Measurements from ENCODE around the gene C15orf62.

C15orf62 gene

DNA sequence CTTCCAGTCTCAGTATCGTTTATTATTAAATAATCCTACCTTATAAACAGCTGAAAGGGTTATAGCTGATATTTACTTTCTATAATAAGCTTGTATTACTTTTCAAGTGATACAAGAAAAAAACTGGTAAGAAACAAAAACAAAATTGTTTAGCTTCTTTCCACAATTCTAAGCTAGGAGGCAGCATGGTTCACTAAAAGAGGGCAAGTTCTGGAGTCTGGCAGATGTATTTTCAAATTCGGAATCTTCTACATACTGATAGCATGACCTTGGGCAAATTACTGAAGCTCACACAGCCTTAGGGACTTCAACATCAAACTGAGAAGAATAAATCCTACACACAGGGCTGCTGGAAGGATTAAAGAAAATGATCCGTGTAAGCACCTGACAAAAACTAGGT lies 15.4 kb downstream of the C15orf62 start:
- no peak for DNase-seq

DNA sequence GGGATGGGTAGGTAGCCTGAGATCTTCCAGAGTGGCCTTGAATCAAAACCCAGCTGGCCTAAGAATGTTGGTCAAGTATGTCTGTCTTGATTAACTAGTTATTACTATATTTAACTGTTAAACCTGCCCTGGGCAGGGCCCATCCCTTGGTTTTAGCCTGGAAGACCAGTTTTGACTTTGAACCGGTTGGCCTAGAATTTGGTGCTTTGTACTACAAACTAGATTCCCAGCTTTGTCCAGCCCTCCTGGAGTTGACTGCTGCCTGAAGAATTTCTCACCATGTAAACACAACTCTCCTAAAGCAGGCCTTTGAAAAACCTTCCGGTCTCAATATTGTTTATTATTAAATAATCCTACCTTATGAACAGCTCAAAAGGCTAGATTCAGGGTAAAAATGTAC lies 16.0 kb downstream of the C15orf62 start:
- DNase-seq = no peak

DNA sequence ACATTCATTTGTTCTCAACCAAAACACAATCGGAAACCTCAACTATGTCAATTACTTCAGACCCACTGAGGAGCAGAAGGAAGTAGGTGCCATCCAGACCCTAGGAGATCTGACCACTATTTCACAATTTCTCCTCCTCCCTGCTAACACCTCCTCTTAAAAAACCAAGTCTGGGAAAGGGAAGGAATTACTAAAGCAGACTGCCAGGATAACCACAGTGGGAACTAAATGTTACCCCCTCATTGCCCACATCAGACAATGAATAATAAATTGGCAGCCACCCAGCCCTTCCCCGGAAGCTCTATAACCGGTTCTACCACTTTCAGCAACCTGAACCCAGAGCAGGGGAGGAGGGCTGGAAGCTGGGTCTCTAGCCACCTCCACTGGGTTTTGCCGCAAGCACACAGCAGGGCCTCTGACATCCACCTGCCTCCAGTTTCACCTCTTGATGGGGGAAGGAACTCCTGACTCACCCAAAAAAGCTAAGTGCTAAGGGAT lies 17.6 kb downstream of the C15orf62 start:
- DNase-seq = peak; percentile 55

DNA sequence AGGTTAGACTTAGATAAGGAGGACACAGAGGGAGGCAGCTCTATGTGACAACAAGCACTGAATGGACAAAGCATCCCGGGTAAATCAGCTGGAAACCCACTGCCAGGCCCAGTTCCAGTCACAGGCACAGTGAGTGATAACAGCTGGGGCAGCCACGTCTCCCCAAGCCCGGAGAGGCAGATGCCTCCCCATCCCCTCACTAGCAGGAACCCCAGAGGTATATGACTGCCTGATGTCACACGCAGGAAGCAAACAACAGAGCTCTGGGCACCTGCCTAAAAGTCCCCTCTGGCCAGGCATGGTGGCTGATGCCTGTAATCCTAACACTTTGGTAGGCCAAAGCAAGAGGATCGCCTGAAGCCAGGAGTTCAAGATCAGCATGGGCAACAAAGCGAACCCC lies 18.2 kb downstream of the C15orf62 start:
- no peak for DNase-seq

DNA sequence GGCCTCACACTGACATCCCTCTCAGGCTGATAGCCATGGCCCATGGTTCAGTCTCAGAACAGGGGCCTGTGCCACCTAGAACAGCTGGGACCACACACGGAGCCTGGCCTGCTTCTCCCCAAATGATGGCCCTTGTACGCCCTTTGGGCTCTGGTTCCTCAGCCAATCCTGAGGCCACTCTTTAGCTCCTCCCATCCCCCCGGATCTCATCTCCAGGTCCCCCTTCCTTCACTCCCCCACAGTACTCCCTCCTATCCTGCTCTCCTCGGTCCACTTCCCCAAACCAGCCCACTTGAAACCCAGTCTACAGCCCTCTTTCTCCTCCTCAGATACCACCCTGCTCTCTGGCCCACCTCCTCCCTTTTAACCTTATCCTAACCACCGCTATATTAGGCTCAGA lies 19.3 kb downstream of the C15orf62 start:
- DNase-seq = no peak

DNA sequence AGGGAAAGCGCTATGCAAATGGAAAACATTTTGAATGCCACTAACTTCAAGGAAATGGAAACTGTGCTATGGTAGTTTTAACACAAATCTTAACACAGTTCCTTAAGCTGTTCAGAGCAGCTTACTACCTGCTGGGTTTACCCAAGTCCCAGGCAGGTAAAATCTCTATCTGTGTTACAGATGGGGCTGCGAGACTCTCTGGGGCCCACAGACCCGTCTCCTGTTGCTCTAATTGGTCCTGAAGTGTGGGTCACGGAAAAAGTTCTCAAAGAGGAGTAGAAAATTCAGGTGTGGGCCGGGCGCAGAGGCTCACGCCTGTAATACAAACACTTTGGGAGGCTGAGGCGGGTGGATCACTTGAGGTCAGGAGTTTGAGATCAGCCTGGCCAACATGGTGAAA lies 20.2 kb downstream of the C15orf62 start:
- DNase-seq = no peak

DNA sequence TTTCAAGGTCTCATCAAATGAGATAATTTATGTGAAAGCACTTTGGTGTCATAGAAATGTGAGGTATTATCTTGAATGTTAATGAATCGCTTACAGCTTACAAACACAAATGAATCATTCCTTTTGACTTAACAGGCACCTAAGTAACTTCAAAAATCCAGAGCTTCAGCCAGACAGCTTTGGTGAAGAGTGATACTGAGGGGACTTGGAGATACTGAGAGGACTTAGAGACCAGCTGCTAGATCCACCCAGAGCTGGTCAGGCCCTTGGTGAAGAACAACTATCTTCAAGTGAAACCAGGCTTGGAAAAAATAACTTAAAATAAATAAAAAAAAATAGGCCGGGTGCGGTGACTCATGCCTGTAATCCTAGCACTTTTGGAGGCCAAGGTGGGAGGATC lies 20.9 kb downstream of the C15orf62 start:
- DNase-seq = no peak

DNA sequence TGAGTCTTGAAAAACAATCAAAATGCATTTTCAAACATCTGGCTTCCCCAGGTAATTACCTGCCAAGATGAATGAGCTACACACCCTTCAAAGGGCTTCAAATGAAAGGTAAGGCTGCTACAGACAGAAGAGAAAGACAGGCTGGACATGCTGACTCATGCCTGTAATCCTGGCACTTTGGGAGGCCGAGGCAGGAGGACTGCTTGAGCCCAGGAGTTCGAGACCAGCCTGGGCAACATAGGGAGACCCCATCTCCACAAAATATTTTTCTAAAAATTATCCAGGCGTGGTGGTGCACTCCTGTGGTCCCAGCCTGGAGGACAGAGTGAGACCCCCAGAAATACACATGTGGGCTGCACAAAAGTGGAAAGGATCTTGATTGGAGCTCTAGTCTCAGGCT lies 22.6 kb downstream of the C15orf62 start:
- no peak for DNase-seq

DNA sequence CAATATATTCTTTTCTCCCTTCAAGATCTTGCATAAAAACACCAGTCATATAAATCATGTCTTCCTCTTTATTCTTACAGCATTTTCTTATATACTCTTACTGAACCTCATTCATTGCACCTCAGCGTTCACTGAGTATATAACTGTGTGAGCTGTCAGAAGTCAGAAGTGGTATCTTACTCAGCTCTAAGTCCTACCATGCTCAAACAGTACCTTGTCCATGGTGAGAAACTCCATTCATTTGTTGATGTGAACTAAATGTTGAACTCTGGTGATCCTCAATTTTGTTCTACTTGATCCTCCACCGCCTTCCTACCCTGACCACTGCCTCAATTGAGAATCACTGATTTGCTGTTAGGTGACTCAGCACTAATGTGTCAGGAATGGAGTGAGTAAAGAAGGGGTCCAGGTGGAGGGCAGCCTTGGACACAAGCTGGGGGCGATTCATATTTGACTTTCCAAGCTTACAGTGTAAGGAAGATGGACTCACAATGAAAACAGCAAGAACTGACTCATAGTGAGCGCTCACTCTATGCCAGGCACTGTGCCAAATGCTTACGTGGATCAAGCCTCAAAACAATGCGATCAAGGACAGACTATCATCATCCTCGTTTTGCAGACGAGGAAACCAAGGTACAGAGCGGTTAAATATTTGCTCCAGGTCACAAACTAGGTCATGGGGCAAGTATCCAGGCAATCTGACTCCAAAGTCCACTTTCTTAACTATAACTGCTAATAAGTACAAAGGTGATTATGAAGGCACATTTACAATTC lies 23.6 kb downstream of the C15orf62 start:
- DNase-seq = no peak

DNA sequence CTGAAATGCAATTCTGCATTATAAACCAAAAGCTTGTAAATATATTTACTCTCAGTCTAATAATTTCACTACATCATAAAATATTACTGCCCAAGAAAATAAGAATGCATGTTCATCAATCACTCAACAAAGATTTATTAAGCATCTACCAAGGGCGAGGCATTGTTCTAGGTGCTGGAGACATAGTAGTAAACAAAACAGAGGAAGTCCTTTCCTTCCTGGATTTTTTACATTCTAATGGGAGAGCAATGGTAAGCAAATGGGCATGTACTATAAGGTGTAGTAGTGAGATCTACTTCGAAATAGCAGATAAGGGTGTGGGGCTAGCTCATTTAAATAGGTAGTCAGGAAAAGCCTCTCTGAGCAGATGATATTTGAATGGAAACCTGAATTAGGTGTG lies 26.3 kb downstream of the C15orf62 start:
- DNase-seq = no peak

DNA sequence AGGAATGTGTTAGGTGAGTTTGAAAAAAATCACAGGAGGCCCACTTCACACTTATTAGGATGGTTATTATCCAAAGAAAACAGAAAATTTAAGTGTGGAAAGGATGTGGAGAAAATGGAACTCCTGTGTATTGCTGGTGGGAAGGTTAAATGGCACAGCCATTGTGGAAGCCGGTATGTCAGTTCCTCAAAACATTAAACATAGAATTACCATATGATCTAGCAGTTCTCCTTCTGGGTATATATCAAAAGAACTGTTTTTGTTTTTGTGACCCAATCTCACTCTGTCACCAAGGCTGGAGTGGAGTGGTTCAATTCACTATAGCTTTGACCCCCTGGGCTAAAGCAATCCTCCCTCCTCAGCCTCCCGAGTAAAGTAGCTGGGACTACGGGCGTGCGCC lies 26.7 kb downstream of the C15orf62 start:
- DNase-seq = no peak

DNA sequence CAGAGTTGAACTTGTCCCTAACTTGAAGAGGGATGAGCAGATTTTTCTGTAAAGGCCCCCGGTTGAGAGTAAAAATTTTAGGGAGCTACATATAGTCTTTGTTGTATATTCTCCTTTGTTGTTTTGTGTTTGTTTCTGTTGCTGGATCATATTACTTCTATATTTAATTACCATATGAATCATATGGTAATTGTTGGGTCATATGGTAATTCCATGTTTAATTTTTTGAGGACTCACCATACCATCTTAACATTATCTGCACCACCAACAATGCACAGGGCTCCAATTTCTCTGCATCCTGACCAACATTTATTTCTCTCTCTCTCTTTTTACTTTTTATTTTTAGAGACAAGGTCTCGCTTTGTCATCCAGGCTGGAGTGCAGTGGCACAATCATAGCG lies 29.7 kb downstream of the C15orf62 start:
- no peak for DNase-seq

DNA sequence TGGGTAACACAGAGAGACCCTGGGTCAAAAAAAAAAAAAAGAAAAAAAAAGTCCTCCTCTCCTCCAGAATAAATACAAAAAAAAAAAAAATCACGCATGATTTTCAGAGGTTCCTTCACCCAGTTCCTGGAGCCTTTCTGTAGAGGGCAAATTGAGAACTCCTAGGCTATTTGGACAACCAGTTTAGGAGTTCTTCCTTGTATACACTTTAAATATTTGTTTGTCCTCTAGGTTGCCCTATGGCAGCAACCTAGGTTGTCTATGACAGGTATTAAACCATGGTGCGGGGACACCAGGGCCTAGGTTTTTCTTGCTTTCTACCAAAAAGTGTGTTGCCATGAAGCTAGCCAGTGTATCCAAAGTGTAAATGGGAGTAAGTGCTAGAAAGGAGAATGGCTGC lies 33.3 kb downstream of the C15orf62 start:
- DNase-seq = no peak

DNA sequence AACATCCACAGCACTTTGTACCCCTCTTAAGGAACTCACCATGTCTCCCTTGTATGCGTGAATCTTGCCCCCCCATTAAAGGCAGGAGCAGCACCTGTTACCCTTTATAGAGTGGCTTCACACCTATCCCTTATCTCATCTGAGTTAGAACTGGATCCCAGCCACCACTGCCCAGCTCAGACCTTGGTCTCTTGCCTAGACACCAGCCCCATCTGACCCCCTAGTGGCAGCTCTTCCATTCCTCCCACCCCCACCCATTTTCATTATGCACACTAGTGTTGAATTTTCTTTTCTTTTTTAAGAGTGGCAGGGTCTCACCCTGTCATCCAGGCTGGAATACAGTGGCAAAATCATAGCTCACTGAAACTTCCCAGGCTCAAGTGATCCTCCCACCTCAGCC lies 33.9 kb downstream of the C15orf62 start:
- DNase-seq = no peak

DNA sequence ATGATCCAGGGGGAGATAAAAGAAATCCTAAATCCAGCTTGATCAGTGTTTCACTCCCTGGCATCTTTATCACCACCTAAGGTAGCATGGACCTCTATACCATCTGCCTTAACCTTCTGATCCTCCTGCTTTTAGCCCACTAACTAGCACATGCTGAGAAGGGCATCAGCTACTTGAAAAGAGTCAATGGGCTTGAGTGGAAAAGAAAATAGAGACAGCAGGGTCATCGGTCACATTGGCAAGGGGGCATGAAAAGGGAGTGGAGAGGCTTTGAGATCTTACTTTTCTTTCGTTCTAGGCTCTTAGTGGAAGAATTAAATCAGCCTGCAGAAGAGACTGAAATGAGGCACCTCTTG lies 36.9 kb downstream of the C15orf62 start:
- no peak for DNase-seq

DNA sequence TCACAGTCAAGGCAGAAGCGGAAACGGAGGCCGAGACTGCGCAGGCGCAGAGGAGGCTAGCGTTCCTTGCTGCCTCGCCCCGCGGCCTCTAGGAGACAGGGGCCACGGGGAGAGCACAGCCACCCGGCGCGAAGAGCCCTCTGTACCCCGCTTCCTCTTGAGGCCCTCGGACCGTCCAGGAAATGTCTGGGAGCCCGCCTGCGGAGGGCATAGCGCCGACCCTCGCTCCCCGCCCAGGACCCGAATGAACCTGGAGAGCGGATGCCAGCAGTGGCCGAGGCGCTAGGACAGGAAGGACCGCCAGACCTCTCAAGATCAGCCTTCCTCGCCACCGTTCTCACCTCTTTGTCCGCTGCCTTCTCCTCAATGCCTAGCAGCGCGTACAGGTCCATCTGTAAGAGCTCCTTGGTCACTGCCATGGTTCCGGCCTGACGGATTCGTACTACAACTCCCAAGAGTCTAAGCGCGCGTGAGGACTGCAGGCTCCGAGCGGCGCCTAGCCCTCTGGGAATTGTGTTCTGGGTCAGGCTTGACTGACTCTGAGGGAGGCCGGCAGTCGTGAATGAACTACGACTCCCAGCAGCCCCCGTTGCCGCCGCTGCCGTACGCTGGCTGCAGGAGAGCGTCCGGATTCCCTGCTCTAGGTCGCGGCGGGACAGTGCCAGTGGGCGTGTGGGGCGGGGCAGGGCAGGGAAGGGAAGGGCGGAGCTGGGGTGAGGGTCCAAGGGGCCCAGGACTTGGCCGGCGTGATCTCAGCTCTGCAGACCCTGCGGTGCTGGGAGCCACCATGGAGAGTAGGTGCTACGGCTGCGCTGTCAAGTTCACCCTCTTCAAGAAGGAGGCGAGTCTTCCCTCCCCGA lies 37.5 kb downstream of the C15orf62 start, which contains the start of the genes DNAJC17 and ZFYVE19:
TSS of gene DNAJC17 (minus strand) at position 446 of the 860 bp plus-strand sequence. CDS start at position 419, 27 bp downstream.
TSS of gene ZFYVE19 (plus strand) at position 62 of the 860 bp plus-strand sequence. CDS start at position 563, 501 bp downstream.
- peak; percentile 96 for DNase-seq

DNA sequence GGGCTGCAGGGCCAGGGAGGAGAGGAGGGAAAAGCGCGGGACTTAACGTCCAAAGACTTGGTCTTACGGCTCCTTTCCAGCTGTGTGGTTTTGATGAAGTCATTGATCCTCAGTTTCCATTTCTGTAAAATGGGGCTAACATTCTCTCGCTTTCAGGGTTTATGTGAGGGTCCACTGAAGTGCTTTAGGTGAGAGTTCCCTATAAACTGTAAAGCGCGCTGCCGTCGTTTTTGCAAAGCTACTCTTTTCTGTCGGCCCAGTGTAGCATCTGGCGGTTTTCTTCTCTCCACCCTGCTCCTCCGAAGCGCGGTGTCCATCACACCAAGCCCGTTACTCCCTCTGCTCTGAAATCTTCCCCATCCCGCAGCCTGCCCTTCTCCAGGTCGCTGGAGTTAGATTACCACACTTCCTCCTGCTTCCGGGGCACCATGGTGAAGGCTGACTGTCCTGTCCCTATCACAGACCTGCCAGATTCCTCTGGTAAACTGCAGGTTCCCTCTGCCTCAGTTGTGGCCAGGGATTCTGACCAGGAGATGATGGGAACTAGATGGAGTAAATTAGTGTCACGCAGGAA lies 38.2 kb downstream of the C15orf62 start:
- DNase-seq = no peak

DNA sequence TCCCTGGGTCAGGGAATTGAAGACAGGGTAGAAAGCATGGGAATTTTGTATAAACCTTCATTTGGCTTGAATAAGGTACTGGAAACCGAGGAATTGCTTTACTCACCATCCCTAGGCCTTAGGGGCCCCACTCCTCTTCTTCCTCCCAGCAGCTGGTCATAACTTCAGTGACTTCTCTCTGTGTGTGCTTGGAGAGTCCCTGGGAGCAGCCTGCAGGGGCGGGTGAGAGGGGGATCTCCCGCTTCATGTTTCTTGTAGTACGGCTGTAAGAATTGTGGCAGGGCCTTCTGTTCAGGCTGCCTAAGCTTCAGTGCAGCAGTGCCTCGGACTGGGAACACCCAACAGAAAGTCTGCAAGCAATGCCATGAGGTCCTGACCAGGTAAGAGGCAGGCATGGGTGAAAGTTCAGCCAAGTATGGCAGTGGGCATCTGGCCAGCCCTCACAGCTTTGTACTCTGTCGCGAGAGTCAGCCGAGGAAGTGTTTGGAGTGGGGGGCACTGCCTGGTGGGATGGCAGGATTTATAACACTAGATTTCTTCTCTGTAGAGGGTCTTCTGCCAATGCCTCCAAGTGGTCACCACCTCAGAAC lies 39.2 kb downstream of the C15orf62 start:
- no peak for DNase-seq

DNA sequence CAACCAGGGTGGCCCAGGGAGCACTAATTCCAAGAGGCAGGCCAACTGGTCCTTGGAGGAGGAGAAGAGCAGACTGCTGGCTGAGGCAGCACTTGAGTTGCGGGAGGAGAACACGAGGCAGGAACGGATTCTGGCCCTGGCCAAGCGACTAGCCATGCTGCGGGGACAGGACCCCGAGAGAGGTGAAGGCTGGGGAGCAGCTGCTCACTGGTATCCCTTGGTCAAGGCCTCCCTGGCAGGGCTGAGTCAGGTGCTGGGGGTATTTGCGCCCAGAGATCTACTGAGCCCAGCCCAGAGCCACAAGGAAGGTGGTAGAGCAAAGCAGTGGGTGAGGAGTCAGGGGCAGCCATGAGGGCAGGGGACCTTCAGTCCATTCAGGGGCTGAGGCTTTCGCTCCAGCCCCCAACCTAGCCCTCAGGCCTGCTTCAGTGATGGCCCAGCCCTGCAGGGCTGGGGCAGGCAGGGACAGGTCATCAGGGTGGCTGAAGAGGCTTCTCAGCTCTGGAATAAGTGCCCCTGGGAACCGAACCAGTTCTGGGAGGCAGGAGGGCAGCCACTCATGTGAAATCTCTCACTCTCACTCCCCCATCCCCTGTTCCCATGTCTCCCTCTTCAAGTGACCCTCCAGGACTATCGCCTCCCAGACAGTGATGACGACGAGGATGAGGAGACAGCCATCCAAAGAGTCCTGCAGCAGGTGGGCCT lies 43.1 kb downstream of the C15orf62 start:
- DNase-seq = no peak

DNA sequence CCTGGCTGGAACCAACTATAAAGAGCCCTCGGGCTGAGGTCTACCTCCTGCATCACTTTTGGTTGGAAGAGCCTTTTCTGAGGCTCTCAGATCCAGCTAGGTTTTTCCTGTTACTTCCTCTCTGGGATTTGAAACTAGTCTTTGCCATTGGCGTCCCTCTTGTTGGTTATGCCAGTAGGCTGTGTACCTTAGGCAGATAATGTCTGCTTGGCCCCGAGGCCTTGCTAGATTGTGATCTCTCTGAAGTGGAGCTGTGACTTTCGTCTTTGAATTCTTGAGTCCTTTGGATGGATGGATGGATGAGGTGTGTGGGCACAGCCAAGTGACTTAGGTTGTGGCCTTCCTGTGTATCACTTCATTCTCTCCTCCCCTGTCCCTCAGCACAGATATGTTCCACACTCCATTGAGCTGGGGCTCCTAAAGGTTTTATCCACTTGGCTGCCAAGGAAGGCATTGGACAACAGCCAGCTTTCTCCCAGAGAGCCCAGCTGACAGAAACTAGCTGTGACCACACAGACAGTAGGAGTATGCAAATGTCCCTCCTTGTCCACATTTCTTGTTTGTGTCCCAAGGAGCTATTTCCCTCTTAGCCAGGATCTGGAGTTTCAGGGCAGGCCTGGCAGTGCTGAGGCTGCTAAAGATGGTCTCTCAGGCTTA lies 45.4 kb downstream of the C15orf62 start:
- DNase-seq = no peak

DNA sequence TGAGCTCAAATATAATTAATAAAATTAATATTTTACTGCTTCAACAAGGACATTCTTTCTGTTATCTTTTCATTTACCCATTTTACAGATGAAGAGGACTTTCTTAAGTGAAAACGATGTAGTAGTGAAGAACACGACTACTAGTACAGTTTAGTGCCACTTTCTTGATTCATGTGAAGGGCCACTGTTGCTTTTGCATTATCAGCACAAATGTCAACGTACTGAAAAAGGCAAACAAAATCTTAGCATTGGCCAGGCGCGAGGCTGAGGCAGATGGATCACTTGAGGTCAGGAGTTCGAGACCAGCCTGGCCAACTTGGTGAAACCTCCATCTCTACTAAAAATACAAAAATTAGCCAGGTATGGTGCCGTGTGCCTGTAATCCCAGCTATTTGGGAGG lies 49.3 kb downstream of the C15orf62 start:
- DNase-seq = no peak

DNA sequence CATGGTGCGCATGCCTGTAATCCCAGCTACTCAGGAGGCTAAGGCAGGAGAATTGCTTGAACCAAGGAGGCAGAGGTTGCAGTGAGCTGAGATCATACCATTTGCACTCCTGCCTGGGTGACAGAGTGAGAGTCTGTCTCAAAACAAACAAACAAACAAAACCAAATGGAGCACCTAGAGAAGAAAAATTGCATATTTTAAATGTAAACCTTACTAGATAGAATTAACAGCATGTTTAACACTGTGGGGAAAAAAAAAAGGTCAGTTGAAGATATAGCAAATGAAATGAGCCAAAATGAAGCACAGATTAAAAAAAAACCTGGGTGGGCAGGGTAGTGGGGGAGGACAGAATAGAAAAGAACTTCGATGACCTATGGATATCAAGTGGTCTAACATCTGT lies 51.4 kb downstream of the C15orf62 start:
- DNase-seq = no peak
